HepG2 (cell line): ENCODE results near the gene DOK4. TPM values are rescaled to one million over a fixed set of nuclear protein-coding genes. Genes with fewer than 3 reads are reported as not detected.

Source experiments
- GLI4 ChIP-seq: sonication (generic); formaldehyde crosslinking; IDR thresholded peaks from 2 replicates; pipeline ENCODE4 v1.5.1; 2020; ENCODE audit warnings: missing genetic modification reagents, mild to moderate bottlenecking, moderate library complexity, borderline replicate concordance
- HDAC1 ChIP-seq: sonication (generic); formaldehyde crosslinking; IDR thresholded peaks from 2 replicates; pipeline ENCODE4 v1.5.1; 2020; ENCODE audit warnings: mild to moderate bottlenecking, missing genetic modification reagents
- SMARCE1 ChIP-seq: fragments of 450-650 bp; IDR thresholded peaks from 2 replicates; pipeline ENCODE4 v1.6.1; 2017; ENCODE audit warnings: borderline replicate concordance
- THAP11 ChIP-seq: IDR thresholded peaks from 2 replicates; pipeline ENCODE4 v1.6.1; 2016; ENCODE audit warnings: missing biosample characterization, missing genetic modification reagents
- TOE1 ChIP-seq: sonication (generic); formaldehyde crosslinking; IDR thresholded peaks from 2 replicates; pipeline ENCODE4 v1.4.0; 2020; ENCODE audit warnings: mild to moderate bottlenecking, missing genetic modification reagents
- ZC3H13 ChIP-seq: sonication (generic); formaldehyde crosslinking; IDR thresholded peaks from 2 replicates; pipeline ENCODE4 v1.8.1; 2023; ENCODE audit warnings: mild to moderate bottlenecking, missing genetic modification reagents, moderate library complexity
- ZNF33A ChIP-seq: sonication (generic); formaldehyde crosslinking; IDR thresholded peaks from 2 replicates; pipeline ENCODE4 v1.5.1; 2020; ENCODE audit warnings: missing genetic modification reagents, mild to moderate bottlenecking, moderate library complexity, borderline replicate concordance
- ZNF747 ChIP-seq: sonication (generic); formaldehyde crosslinking; IDR thresholded peaks from 2 replicates; pipeline ENCODE4 v1.8.1; 2023; ENCODE audit warnings: missing genetic modification reagents, mild to moderate bottlenecking, borderline replicate concordance
- polyA plus RNA-seq, 8 experiments: library from polyadenylated mRNA; depleted of rRNA in 3 of 8; stranded (reverse) in 7 of 8; unstranded in 1 of 8; fragments of >200 nt; fragmentation: Illumina TruSeq in 4 of 8; extraction: Trizol in 4 of 8; gene quantifications; 2 replicates each; pipeline versions ENCODE4 v1.2.1 to v1.2.3, GENCODE V29; 2011 to 2016; ENCODE audit warnings: low read depth in 4 of 8, missing spikeins in 1 of 8, mixed read lengths in 1 of 8; ENCODE audit not compliant: insufficient read depth in 1 of 8
- total RNA-seq, 5 experiments: library from RNA; depleted of rRNA; stranded (reverse); fragments of >200 nt; fragmentation: Illumina TruSeq; extraction: Trizol; gene quantifications; 2 replicates each; pipeline ENCODE4 v1.2.3, GENCODE V29; 2016; ENCODE audit warnings: low read depth in 1 of 5
- TF ChIP-seq, protein P1 (sequence below): sonication (generic); formaldehyde crosslinking; IDR thresholded peaks from 2 replicates; pipeline ENCODE4 v1.4.0; 2020; ENCODE audit warnings: missing genetic modification reagents
- TF ChIP-seq, protein P2 (sequence below): sonication (generic); formaldehyde crosslinking; IDR thresholded peaks from 2 replicates; pipeline ENCODE4 v1.4.0; 2020; ENCODE audit warnings: missing genetic modification reagents
- TF ChIP-seq, protein P3 (sequence below): sonication (generic); formaldehyde crosslinking; IDR thresholded peaks from 2 replicates; pipeline ENCODE4 v1.4.0; 2020; ENCODE audit warnings: mild to moderate bottlenecking, missing genetic modification reagents, borderline replicate concordance
- TF ChIP-seq, protein P4 (sequence below): IDR thresholded peaks from 2 replicates; pipeline ENCODE4 v1.6.1; 2016; ENCODE audit warnings: low read depth

The DOK4 gene
- total and polyA plus RNA-seq, 2 of the 13 experiments (the other 11 are each of a cell fraction or from before 2014, with no cell fraction given), result 52.7 to 70.0 TPM

DNA sequence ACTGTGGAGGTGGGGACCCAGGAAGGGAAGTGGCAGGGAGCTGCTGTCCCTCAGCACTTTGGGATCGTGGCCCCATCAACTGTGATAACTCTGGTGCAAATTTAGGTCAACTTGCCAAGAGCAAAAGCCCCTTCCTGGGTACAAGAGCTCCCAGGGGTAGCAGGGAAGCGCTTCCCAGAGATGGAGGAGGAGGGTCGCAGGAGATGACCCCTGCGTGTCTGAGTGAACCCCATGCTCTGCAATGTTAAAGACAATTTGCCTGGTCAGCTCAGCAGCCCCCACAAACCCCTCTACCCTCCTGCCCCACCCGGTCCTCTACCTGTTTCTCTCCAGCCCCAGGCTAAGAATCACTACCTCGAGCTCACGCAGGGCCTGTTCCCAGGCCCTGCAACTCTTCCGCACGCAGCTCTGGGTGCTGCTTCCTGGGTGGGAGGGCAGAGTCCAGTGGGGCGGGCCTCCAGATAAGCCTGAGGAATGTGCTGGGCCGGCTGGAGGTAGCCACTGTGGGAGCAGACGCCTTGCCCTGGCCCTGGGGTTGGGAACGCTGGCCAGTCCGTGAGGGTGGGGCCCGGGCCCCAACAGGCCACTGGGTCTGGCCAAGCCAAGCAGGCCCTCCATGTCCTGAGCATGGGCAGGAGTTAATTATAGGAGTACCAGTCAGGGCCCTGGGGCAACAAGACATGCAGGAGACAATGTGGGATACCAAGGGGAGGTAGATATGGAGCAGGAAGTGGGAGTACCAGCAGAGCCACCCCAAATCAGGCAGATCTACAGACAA, 6.1 kb downstream of the DOK4 start (continued):
- TF ChIP-seq ZNF747 (CRISPR knock-in tag), result peak; percentile 64; the same call in 1 of the 2 replicates
- TF ChIP-seq, protein P1, sequence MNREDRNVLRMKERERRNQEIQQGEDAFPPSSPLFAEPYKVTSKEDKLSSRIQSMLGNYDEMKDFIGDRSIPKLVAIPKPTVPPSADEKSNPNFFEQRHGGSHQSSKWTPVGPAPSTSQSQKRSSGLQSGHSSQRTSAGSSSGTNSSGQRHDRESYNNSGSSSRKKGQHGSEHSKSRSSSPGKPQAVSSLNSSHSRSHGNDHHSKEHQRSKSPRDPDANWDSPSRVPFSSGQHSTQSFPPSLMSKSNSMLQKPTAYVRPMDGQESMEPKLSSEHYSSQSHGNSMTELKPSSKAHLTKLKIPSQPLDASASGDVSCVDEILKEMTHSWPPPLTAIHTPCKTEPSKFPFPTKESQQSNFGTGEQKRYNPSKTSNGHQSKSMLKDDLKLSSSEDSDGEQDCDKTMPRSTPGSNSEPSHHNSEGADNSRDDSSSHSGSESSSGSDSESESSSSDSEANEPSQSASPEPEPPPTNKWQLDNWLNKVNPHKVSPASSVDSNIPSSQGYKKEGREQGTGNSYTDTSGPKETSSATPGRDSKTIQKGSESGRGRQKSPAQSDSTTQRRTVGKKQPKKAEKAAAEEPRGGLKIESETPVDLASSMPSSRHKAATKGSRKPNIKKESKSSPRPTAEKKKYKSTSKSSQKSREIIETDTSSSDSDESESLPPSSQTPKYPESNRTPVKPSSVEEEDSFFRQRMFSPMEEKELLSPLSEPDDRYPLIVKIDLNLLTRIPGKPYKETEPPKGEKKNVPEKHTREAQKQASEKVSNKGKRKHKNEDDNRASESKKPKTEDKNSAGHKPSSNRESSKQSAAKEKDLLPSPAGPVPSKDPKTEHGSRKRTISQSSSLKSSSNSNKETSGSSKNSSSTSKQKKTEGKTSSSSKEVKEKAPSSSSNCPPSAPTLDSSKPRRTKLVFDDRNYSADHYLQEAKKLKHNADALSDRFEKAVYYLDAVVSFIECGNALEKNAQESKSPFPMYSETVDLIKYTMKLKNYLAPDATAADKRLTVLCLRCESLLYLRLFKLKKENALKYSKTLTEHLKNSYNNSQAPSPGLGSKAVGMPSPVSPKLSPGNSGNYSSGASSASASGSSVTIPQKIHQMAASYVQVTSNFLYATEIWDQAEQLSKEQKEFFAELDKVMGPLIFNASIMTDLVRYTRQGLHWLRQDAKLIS (CRISPR knock-in tag), result no peak
- peak; percentile 91 for TF ChIP-seq HDAC1 (CRISPR knock-in tag)
- TF ChIP-seq, protein P2, sequence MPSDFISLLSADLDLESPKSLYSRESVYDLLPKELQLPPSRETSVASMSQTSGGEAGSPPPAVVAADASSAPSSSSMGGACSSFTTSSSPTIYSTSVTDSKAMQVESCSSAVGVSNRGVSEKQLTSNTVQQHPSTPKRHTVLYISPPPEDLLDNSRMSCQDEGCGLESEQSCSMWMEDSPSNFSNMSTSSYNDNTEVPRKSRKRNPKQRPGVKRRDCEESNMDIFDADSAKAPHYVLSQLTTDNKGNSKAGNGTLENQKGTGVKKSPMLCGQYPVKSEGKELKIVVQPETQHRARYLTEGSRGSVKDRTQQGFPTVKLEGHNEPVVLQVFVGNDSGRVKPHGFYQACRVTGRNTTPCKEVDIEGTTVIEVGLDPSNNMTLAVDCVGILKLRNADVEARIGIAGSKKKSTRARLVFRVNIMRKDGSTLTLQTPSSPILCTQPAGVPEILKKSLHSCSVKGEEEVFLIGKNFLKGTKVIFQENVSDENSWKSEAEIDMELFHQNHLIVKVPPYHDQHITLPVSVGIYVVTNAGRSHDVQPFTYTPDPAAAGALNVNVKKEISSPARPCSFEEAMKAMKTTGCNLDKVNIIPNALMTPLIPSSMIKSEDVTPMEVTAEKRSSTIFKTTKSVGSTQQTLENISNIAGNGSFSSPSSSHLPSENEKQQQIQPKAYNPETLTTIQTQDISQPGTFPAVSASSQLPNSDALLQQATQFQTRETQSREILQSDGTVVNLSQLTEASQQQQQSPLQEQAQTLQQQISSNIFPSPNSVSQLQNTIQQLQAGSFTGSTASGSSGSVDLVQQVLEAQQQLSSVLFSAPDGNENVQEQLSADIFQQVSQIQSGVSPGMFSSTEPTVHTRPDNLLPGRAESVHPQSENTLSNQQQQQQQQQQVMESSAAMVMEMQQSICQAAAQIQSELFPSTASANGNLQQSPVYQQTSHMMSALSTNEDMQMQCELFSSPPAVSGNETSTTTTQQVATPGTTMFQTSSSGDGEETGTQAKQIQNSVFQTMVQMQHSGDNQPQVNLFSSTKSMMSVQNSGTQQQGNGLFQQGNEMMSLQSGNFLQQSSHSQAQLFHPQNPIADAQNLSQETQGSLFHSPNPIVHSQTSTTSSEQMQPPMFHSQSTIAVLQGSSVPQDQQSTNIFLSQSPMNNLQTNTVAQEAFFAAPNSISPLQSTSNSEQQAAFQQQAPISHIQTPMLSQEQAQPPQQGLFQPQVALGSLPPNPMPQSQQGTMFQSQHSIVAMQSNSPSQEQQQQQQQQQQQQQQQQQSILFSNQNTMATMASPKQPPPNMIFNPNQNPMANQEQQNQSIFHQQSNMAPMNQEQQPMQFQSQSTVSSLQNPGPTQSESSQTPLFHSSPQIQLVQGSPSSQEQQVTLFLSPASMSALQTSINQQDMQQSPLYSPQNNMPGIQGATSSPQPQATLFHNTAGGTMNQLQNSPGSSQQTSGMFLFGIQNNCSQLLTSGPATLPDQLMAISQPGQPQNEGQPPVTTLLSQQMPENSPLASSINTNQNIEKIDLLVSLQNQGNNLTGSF (CRISPR knock-in tag), result 0 out of 2 replicates have a peak, but pooled peaks have one; percentile 41
- TF ChIP-seq, protein P3, sequence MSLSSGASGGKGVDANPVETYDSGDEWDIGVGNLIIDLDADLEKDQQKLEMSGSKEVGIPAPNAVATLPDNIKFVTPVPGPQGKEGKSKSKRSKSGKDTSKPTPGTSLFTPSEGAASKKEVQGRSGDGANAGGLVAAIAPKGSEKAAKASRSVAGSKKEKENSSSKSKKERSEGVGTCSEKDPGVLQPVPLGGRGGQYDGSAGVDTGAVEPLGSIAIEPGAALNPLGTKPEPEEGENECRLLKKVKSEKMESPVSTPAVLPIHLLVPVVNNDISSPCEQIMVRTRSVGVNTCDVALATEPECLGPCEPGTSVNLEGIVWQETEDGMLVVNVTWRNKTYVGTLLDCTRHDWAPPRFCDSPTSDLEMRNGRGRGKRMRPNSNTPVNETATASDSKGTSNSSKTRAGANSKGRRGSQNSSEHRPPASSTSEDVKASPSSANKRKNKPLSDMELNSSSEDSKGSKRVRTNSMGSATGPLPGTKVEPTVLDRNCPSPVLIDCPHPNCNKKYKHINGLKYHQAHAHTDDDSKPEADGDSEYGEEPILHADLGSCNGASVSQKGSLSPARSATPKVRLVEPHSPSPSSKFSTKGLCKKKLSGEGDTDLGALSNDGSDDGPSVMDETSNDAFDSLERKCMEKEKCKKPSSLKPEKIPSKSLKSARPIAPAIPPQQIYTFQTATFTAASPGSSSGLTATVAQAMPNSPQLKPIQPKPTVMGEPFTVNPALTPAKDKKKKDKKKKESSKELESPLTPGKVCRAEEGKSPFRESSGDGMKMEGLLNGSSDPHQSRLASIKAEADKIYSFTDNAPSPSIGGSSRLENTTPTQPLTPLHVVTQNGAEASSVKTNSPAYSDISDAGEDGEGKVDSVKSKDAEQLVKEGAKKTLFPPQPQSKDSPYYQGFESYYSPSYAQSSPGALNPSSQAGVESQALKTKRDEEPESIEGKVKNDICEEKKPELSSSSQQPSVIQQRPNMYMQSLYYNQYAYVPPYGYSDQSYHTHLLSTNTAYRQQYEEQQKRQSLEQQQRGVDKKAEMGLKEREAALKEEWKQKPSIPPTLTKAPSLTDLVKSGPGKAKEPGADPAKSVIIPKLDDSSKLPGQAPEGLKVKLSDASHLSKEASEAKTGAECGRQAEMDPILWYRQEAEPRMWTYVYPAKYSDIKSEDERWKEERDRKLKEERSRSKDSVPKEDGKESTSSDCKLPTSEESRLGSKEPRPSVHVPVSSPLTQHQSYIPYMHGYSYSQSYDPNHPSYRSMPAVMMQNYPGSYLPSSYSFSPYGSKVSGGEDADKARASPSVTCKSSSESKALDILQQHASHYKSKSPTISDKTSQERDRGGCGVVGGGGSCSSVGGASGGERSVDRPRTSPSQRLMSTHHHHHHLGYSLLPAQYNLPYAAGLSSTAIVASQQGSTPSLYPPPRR, result peak; percentile 70
- TF ChIP-seq ZC3H13 (CRISPR knock-in tag), result no peak
- no peak for TF ChIP-seq ZNF33A (CRISPR knock-in tag)
- TF ChIP-seq GLI4 (CRISPR knock-in tag), result no peak
- TF ChIP-seq THAP11, result peak; percentile 30; the same call in 1 of the 2 replicates
- no peak for TF ChIP-seq SMARCE1
- TF ChIP-seq, protein P4, sequence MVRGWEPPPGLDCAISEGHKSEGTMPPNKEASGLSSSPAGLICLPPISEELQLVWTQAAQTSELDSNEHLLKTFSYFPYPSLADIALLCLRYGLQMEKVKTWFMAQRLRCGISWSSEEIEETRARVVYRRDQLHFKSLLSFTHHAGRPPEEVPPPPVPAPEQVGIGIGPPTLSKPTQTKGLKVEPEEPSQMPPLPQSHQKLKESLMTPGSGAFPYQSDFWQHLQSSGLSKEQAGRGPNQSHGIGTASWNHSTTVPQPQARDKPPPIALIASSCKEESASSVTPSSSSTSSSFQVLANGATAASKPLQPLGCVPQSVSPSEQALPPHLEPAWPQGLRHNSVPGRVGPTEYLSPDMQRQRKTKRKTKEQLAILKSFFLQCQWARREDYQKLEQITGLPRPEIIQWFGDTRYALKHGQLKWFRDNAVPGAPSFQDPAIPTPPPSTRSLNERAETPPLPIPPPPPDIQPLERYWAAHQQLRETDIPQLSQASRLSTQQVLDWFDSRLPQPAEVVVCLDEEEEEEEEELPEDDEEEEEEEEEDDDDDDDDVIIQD, result no peak
- TF ChIP-seq TOE1, result no peak
